Measurements from ENCODE around the gene LRMDA. TPM values are rescaled to one million over a fixed set of nuclear protein-coding genes. Genes with fewer than 3 reads are reported as not detected.
A peak's percentile ranks its signal among the peaks of the same experiment; 100 is the strongest.

The LRMDA gene
- total RNA-seq, 1 donor = under 0.01 TPM

GRCh38 chr10:76306856-76307255 is 875.4 kb downstream of the LRMDA start:
- DNase-seq (ENCODE audit: low read depth) = peak; percentile 97
- H3K4me3 ChIP-seq (ENCODE audit: low read depth, low read length) = no peak overlapping the region
- no peak for TF ChIP-seq CTCF (IDR thresholded peaks at IDR 0.05; ENCODE audit: insufficient read depth, low read depth, low read length)

DNA sequence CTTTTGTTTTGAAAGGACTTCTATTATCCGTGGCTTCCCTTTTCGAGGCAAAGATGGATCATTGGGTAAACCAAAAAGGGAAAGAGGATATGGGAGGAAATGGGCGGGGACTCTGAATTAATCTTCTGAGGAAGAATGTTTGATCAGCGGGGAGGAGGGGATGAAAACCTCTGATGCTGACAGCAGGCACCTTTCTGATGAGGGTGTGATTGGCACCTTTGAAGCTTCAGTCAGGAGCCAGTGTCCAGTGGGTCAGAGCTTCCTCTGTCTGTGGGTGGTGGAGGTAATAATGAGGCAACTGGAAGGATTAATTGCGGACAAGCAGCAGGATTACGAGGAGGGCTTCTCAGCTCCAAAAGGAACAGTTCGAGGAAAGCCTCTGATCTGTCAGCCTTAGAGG is 877.6 kb downstream of the LRMDA start:
- DNase-seq (ENCODE audit: low read depth) = no peak
- H3K4me3 ChIP-seq (ENCODE audit: low read depth, low read length) = no peak overlapping the region
- TF ChIP-seq CTCF (IDR thresholded peaks at IDR 0.05; ENCODE audit: insufficient read depth, low read depth, low read length) = no peak

- no peak for TF ChIP-seq CTCF (IDR thresholded peaks at IDR 0.05; ENCODE audit: insufficient read depth, low read depth, low read length)
- DNase-seq (ENCODE audit: low read depth) = peak; percentile 57
- no peak overlapping the region for H3K4me3 ChIP-seq (ENCODE audit: low read depth, low read length)
Observed at GRCh38 chr10:76309741-76310587, 878.5 kb downstream of the LRMDA start.

DNA sequence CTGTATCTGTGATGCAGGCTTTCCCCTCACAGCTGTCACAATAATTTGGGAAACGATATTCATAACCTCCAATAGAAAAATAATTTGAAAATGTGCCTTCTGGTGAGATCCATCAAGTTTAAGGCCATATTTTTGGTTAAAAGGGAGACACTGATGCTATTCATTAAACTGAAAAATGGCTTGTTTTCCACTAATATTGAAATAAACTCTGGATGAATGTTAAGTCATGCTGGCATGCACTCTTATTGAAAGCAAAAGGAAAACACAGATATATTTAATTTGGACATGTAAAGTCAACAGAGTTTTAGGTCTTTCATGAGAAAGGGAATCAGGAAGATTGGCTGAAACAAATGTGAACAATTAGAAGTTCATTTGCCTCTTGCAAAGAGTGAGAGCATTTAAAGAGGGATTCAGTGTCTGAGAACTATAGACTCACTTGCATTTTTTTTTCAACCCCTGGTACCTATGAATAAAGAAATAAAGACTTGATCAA is 879.2 kb downstream of the LRMDA start:
- no peak overlapping the region for H3K4me3 ChIP-seq (ENCODE audit: low read depth, low read length)
- no peak for TF ChIP-seq CTCF (IDR thresholded peaks at IDR 0.05; ENCODE audit: insufficient read depth, low read depth, low read length)
- DNase-seq (ENCODE audit: low read depth) = no peak

DNA sequence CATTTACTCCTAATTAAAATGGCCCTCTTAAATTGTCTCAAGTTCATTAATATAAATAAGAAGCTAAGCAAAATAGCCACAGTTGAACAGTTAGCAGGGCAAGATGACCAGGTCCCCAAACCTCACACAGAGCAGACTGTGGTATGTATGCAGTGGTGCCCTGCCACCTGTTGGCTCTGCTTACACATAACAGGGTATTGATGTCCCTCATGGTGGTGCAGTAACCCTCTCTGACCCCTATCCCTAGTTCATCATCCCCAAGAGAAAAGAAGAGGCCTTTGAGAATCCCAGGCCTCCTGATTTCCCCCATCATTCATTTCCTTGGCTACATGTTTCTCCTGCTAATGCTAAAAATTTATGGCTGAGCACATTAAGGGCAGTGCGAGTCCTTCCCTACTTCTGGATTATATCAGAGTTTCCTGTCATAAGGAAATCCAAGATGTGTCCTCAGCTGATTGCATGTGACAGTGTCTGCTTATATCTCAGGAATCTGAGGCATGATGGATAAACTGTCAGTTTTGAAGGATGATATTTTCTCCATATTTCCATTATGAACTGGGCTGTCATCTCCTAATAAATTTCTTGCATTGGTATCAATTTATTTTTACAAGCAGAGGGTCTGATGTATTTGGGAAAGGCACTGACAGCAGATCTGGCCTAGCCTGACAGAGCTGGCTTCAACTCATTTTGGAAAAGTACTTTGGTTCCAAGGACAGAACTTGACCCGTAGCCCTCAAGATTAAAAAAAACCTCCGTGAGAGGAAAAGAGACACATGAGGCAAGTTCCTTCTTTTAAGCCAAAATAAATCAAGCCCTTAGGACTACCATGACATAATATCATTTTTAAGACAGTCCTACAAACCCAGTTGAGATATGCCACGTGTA is 880.6 kb downstream of the LRMDA start:
- peak; percentile 28 for DNase-seq (ENCODE audit: low read depth)
- peak; percentile 51 for TF ChIP-seq CTCF (IDR thresholded peaks at IDR 0.05; ENCODE audit: insufficient read depth, low read depth, low read length)

GRCh38 chr10:76315240-76315639 is 883.8 kb downstream of the LRMDA start:
- no peak overlapping the region for H3K4me3 ChIP-seq (ENCODE audit: low read depth, low read length)
- no peak for TF ChIP-seq CTCF (IDR thresholded peaks at IDR 0.05; ENCODE audit: insufficient read depth, low read depth, low read length)
- DNase-seq (ENCODE audit: low read depth) = no peak

More for the DNA sequence above, 880.6 kb downstream of the LRMDA start:
- no peak overlapping the region for H3K4me3 ChIP-seq (ENCODE audit: low read depth, low read length)

All from fibroblast of villous mesenchyme (primary cell).